Fibroblast of skin of right biceps (primary cell): ENCODE data around the gene PAX5.
"Not testable (repeated sequence)": the region's sequence is repeated elsewhere in the genome, so short reads cannot be mapped to it uniquely, and the experiment has no call there.

Experiments
- DNase-seq: peaks from one replicate; pipeline ENCODE4 v3.0.0-alpha.2; 2013

Gene PAX5

GRCh38 chr9:36872641-36873040 lies 161.4 kb downstream of the PAX5 start:
- DNase-seq: no peak

GRCh38 chr9:36871606-36872005 lies 162.5 kb downstream of the PAX5 start:
- DNase-seq: no peak

- DNase-seq: no peak
Measured at GRCh38 chr9:36870960-36871359, 163.1 kb downstream of the PAX5 start.

- not testable (repeated sequence) for DNase-seq
Measured at GRCh38 chr9:36869605-36870004, 164.5 kb downstream of the PAX5 start.

GRCh38 chr9:36868586-36869282 lies 165.3 kb downstream of the PAX5 start:
- no peak for DNase-seq

DNA sequence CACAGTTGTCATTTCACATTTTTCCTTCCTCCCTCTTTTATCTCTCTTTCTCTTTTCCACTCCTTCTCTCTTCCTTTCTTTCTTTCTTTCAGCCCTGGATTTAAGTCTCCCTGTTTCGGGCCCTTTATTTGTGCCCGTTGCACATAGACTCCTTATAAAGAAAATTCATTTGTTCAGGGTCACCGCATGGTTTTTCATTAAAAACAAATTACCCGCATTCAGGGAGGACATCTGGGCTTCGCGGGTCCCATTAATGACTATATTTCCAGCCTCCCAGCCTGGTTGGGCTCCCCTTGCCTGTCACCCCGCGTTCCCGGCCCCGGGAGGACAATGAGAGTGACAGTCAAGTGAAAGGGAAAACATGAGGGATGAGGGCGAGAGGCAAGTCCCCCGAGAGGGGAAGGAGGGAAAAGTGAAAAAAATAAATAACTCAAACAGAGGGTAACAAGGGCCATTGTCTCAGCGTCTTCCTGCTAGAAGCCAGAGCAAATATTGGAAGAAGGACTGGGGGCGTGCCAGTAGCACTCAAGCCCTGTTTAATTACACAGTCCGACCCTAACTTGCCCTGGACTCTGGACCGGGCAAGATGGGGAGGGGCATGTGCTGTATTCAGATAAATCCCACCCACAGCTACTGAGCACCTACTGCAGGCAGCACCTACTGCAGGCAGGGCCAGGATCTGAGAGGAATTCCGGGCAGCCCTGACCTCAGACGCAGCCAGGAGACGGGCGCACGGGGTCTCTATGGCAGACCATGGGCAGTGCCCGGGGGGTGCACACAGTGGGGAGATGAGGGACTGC lies 166.2 kb downstream of the PAX5 start:
- DNase-seq: no peak

DNA sequence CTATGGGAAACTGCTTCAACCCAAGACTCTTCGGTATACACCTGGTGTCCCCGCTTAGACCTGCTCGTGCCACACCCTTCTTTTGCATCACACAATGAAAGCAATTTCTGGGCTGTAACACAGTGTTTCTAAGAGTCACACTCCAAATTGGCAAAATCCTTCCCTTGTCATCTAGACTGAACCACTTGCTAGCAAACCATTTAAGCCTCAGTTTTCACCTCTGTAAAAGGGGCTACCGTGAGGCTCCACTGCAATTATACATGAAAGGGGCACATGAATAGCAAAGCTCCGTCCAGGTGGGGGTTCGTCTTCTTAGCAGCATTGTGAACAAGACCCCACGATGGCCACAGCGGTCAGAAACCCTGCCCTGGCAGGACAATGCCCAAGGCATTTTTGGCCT lies 166.8 kb downstream of the PAX5 start:
- no peak for DNase-seq

DNA sequence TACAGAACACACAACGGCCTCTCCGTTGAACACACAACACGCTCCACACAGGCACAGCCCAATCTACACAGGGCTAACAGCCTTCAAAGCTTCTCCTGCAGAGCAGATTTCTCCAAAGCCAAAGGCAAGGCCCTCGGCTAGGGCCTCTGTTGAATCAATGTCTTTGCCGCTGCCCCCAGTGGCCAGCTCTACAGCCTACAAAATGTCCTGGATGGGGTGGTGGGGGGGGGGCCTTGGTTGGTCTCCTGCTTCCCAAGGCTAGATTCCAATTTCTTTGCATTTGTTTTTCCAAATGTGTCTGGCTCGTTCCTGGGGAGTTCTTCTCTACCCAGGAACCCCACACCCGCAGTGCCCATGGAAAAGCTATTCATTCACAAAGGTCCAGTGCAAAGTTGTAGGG lies 167.2 kb downstream of the PAX5 start:
- no peak for DNase-seq

DNA sequence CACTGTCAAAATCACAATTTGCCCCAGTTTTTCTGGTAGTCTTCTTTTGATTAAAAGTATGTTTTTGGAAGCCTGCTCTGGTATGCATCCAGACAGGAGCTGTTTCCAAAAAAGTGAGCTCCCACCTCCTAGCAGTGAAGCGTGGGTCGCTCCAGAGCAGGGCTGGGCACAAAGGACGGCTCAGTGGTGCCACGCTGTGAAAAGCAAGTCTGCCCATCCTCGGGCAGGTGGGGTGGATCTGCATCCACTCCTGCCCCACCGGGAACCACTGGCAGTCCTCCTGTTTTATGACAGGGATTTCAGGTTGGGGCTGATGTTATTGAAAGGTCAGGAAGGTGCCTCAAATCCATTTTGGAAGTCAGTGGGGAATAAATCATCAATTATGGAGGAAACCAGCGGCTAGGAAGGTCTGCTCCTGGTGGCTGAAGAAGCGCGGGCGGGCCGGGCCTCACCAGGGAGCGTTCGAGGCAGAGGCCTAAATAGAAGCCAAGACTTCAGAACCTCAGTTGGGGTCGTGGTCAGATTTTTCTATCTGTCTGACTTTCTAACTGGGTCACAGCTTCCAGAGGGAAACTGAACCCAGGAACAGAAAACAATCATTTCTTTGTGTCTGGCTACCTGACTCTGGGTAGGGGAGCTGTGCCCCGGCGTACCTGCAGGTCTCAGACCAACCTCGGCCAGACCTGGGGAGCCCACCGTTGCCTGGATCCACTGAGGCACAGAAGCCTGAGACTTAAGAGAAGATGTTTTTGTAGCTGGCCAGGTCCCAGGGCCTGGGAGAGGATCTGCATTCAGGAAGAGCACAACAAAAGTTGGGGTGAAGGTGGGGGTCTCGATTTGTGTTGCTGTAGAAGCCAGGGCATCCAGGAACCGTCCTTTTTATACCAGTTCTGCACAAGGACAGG lies 168.1 kb downstream of the PAX5 start:
- DNase-seq: no peak

DNA sequence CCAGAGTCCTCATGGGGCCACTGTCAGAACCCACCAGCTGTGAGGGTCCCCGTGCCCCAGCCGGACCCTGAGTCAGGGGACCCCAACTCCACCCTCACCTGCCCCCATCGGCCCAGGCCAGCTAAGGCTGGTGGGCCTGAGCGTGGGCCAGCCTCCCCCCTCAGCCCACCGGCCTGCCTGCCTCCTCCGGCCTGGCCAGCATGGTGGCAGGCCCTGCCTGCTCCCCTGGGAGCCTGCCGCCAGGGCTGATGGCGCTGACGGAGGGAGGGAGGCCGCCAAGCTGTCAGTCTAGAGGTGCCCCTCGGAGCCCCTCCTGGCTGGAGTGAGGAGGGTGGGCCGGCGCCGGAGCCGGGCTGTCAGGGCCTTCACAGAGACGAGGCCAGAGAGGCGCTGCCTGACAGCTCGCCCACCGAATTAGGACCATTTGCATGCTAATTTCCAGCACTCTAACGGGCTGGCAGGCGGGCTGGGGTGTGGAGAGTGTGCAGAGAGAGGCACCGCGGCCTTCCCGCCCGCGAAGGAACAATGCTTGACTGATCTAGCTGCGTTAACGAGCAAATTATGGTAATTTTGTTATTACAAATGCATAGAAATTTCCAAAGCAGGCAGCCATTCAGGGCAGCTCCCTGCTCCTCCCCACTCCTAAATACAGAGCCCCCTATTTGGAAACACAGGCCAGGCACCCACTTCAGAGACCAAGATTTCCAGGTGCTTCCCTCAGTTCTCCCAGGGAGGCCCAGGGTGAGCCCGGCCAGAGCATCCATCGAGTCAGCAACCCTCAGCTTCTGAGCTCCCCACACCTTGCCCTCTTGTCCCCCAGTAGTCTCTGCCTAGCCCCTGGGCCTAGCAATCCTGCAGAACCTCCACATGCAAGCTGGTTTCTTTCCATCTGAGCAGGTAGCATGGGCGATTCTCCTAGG lies 169.3 kb downstream of the PAX5 start:
- DNase-seq: no peak

- DNase-seq: peak; percentile 27
Measured at GRCh38 chr9:36862206-36863145, 171.6 kb downstream of the PAX5 start.

- no peak for DNase-seq
Measured at GRCh38 chr9:36861528-36862205, 172.4 kb downstream of the PAX5 start.

DNA sequence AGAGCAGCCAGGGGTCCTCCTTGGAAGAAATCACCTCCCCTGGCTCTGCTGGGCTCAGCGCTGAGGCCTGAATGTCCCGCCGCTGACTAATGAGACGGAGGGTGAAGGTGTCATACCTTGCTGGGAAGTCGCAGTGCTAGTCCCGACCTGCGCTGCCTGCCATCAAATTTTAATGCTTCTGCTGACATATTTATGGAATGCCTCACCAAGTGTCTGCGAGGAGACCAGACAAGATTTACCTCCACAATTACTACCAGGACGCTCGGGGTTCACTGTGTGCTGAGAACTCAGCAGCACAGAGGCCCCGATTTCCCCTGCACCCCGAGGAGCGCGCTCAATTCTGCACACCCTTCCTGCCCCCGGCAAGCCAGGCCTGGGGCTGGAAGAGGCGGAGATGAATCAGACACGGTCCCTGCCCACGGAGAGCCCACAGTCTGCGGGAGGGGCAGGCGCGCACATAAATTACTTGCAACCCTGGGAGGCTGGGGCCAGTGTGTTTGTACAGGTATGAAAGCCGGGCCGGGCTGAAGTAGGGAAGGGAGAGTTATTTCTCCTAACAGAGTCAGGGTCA lies 175.2 kb downstream of the PAX5 start:
- no peak for DNase-seq

DNA sequence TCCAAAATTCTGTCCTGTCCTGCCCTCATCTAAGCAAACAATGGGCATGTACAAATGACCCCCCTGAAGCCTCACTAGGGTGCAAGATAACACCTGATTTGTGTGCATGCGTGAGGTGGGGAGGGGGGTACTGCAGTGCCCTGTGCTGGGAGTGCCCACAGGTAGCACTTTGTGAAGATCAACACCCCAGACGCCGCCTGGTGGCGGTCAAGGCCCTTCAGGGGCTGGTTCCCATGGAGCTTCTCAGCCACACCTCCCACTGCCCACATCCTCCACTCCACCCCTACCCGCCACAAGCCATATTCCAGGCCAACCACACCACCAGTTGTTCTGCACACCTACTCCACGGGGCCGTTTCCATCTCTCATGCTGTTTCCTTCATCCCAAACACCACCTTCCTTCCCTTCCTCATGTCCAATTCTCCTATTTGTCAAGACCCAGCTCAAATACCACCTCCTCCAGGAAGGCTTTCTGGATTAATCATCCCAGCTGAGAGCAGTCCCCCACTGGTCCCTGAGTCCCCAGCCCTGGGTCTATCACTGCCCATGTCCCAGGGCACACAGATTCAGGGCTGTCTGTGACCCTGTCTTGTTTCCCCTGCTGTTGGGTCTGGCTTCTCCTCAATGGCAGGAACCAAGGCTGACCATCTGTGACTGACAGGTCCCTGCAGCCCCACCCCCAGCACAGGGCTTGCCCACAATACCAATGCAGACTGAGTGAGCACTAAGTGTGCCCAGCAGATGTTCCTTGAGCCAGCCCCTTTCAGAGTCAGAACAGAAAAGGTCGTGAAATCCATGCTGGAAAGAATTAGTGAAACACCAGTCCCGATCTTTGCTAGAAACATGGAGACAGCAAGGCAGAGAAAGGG lies 178.4 kb downstream of the PAX5 start:
- no peak for DNase-seq

- no peak for DNase-seq
Measured at GRCh38 chr9:36854751-36855150, 179.3 kb downstream of the PAX5 start.

- DNase-seq: no peak
Measured at GRCh38 chr9:36854034-36854433, 180.0 kb downstream of the PAX5 start.

- no peak for DNase-seq
Measured at GRCh38 chr9:36853233-36853632, 180.8 kb downstream of the PAX5 start.

DNA sequence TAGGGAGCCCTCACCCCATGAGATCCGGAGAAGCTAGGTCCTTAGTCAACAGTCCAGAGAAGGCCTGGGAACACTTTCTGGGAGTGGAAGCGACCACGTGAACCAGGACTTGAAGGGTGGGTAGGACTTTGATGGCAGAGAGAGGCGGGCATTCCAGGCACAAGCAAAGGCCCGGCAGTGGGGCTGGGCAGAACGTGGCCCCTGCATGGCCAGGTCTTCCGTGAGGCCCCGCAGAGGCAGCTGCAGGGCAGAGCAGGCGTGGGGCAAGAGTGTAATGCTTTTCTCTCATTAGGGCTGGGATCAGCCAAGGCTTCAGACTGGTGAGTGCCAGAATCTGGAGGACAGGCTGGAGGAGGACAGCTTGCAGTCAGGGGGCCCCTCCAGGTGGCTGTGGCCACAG lies 184.1 kb downstream of the PAX5 start:
- DNase-seq: no peak

DNA sequence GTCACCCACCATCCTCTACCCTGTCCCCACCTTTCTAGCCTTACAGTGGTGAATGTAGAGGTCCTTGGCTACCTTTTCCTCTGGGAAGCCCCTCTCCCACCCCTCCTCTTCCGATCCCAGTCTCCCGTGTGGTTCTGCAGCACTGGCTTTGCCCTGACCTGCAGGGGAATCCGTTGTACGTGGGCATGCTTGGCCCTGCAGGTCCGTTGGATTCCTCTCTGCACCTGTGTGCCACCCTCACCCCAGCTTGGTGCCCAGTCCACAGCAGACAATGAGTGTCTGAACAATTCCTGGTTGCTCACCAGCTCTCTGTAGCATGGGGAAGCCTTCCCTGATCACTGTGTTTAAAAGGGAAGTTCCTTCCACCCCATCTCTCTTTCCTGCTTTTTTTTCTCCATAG lies 185.1 kb downstream of the PAX5 start:
- no peak for DNase-seq
